Spleen (tissue), 11 donors: Measurements from ENCODE around the gene DIP2C. TPM values are rescaled to one million over a fixed set of nuclear protein-coding genes. Genes with fewer than 3 reads are reported as not detected.

Source experiments
- DNase-seq: peaks from one replicate; pipeline ENCODE4 v3.0.0-alpha.2; 2020
- H3K27ac ChIP-seq, 8 donors: fragments of 200-600 bp; sonication (generic) in 7 of 8; 1 replicate in 4 of 8; 2 replicates in 4 of 8; pipeline versions ENCODE4 v1.5.0 to v1.8.0; 2016 to 2021; ENCODE audit warnings: inconsistent platforms in 4 of 8, mild to moderate bottlenecking in 4 of 8, moderate library complexity in 1 of 8
- H3K27me3 ChIP-seq, 7 donors: fragments of 200-600 bp; sonication (generic) in 6 of 7; replicated peaks in 1 of 7; 1 replicate in 4 of 7; 2 replicates in 3 of 7; pipeline versions ENCODE4 v1.5.0 to v1.8.0; 2016 to 2021; ENCODE audit warnings: inconsistent platforms in 3 of 7, mild to moderate bottlenecking in 1 of 7
- H3K36me3 ChIP-seq, 6 donors: fragments of 200-600 bp; sonication (generic) in 5 of 6; 1 replicate in 4 of 6; 2 replicates in 2 of 6; pipeline versions ENCODE4 v1.5.0 to v1.8.0; 2016 to 2021; ENCODE audit warnings: inconsistent platforms in 2 of 6
- H3K4me1 ChIP-seq, 6 donors: fragments of 200-600 bp; sonication (generic) in 5 of 6; 1 replicate in 3 of 6; 2 replicates in 3 of 6; pipeline versions ENCODE4 v1.5.0 to v1.8.0; 2016 to 2021; ENCODE audit warnings: inconsistent platforms in 3 of 6
- H3K4me3 ChIP-seq, 8 donors: fragments of 200-600 bp; sonication (generic) in 7 of 8; 1 replicate in 4 of 8; 2 replicates in 4 of 8; pipeline versions ENCODE4 v1.5.0 to v1.8.0; 2016 to 2021; ENCODE audit warnings: inconsistent platforms in 4 of 8, mild to moderate bottlenecking in 4 of 8, moderate library complexity in 2 of 8
- H3K9me3 ChIP-seq, 8 donors: fragments of 200-600 bp; sonication (generic) in 7 of 8; 1 replicate in 4 of 8; 2 replicates in 4 of 8; pipeline versions ENCODE4 v1.5.0 to v1.8.0; 2016 to 2021; ENCODE audit warnings: inconsistent platforms in 4 of 8
- CTCF ChIP-seq, 11 experiments: fragments of 200-600 bp in 7 of 11; fragments of 450-650 bp in 4 of 11; sonication (generic) in 4 of 11; IDR thresholded peaks in 8 of 11; conservative IDR thresholded peaks in 3 of 11; 1 replicate in 7 of 11; 2 replicates in 4 of 11; pipeline versions ENCODE4 v1.4.0 to v1.8.0; 2016 to 2021; ENCODE audit warnings: antibody characterized with exemption in 11 of 11, inconsistent platforms in 4 of 11, mild to moderate bottlenecking in 1 of 11
- POLR2A ChIP-seq, 3 donors: fragments of 450-650 bp; IDR thresholded peaks; one replicate each; pipeline ENCODE4 v1.5.1; 2017; ENCODE audit warnings: antibody characterized with exemption in 3 of 3, mild to moderate bottlenecking in 1 of 3
- POLR2AphosphoS5 ChIP-seq, 3 donors: sonication (generic); formaldehyde crosslinking; IDR thresholded peaks; one replicate each; pipeline ENCODE4 v1.5.1; 2017; ENCODE audit warnings: antibody characterized with exemption in 3 of 3
- WGBS, 5 donors: extraction: QIAGEN DNeasy Blood & Tissue Kit in 3 of 5; methylation state at CpG; one replicate each; pipeline versions ENCODE4 v1.1.5 to v1.1.7; 2013 to 2018; 5-methylcytosine and 5-hydroxymethylcytosine counted together
- intact Hi-C: fragments of 100-400 bp; cut with DNase I; formaldehyde crosslinking; loops from one replicate; pipeline ENCODE4 v1.15.0; 2023; ENCODE audit warnings: low total_unique reads
- polyA plus RNA-seq, 3 donors: library from polyadenylated mRNA; stranded (reverse); fragments of 200-250 nt; gene quantifications; one replicate each; pipeline ENCODE4 v1.2.1, GENCODE V29; 2013
- total RNA-seq, 7 donors: library from RNA; depleted of rRNA in 3 of 7; stranded (reverse); fragments of >200 nt in 3 of 7; fragmentation: NEBNext Ultra II Directional in 4 of 7; extraction: Animal tissue kit (Norgen Biotek cat#: 25700) in 4 of 7; gene quantifications; one replicate each; pipeline versions ENCODE4 v1.1.0 to v1.2.1, GENCODE V29; 2016 to 2021
- donor health status: healthy with polysubstance abuse.
- donor health status: DM: no; HTN: no; CAD: no; lungs with moderate emphysema.
- donor health status: DM: no; HTN: no; CAD: no.
- donor health status: Bipolar disorder and iron deficiency.
- donor health status: healthy.
- donor health status: DM: no; HTN: no; CAD: no.
- donor health status: DM: yes; HTN: yes; CAD: no.

Gene DIP2C
- total and polyA plus RNA-seq, 10 donors, result 2.2 to 13.1 (median 9.0) TPM

- DNase-seq, result no peak
Observed at GRCh38 chr10:717458-717857, 28.0 kb upstream of the DIP2C start.

GRCh38 chr10:716821-717220 is 27.4 kb upstream of the DIP2C start:
- no peak for TF ChIP-seq CTCF (IDR thresholded peaks at IDR 0.05 in 8 of 11, conservative IDR thresholded peaks at IDR 0.05 in 3 of 11)
- TF ChIP-seq POLR2A (IDR thresholded peaks at IDR 0.05), result no peak
- TF ChIP-seq POLR2AphosphoS5 (IDR thresholded peaks at IDR 0.05), result no peak
- no peaks in the 10 kb centered on the region for H3K36me3 ChIP-seq
- WGBS, 5 donors, result 51 to 58% (median 57%) methylated on average over 5 of the region's 5 CpGs
- H3K27ac ChIP-seq, result no peak overlapping the region
- intact Hi-C loops, result no loop called here
- no peaks in the 10 kb centered on the region for H3K4me1 ChIP-seq
- no peak for DNase-seq
- no peak overlapping the region for H3K4me3 ChIP-seq
- peaks cover 0 to 24% (median 17%) of the 10 kb centered on the region in 8 donors for H3K9me3 ChIP-seq
- H3K27me3 ChIP-seq, result no peaks in the 10 kb centered on the region

More at GRCh38 chr10:717458-717857, 28.0 kb upstream of the DIP2C start:
- no peak overlapping the region for H3K4me3 ChIP-seq
- no peak overlapping the region for H3K27ac ChIP-seq
- intact Hi-C loops, result no loop called here
- H3K4me1 ChIP-seq, result no peaks in the 10 kb centered on the region
- 93 to 96% (median 94%) methylated on average over 10 to 11 of the region's 11 CpGs for WGBS, 5 donors
- peaks cover 0 to 24% (median 17%) of the 10 kb centered on the region in 8 donors for H3K9me3 ChIP-seq
- TF ChIP-seq POLR2A (IDR thresholded peaks at IDR 0.05) (no peak), CTCF (IDR thresholded peaks at IDR 0.05 in 8 of 11, conservative IDR thresholded peaks at IDR 0.05 in 3 of 11) (no peak), POLR2AphosphoS5 (IDR thresholded peaks at IDR 0.05) (no peak)
- no peaks in the 10 kb centered on the region for H3K36me3 ChIP-seq
- H3K27me3 ChIP-seq, result no peaks in the 10 kb centered on the region

GRCh38 chr10:714214-714613 is 24.7 kb upstream of the DIP2C start:
- intact Hi-C loops, result no loop called here
- no peaks in the 10 kb centered on the region for H3K4me1 ChIP-seq
- no peak overlapping the region for H3K27ac ChIP-seq
- WGBS, 5 donors, result 72 to 88% (median 82%) methylated on average over 3 of the region's 3 CpGs
- TF ChIP-seq POLR2AphosphoS5 (IDR thresholded peaks at IDR 0.05) (no peak), CTCF (IDR thresholded peaks at IDR 0.05 in 8 of 11, conservative IDR thresholded peaks at IDR 0.05 in 3 of 11) (no peak), POLR2A (IDR thresholded peaks at IDR 0.05) (no peak)
- peaks cover 0 to 24% (median 17%) of the 10 kb centered on the region in 8 donors for H3K9me3 ChIP-seq
- no peak for DNase-seq
- no peaks in the 10 kb centered on the region for H3K36me3 ChIP-seq
- no peak overlapping the region for H3K4me3 ChIP-seq
- no peaks in the 10 kb centered on the region for H3K27me3 ChIP-seq

GRCh38 chr10:712575-712974 is 23.1 kb upstream of the DIP2C start:
- Histone ChIP-seq H3K4me3 (no peak overlapping the region), H3K4me1 (no peaks in the 10 kb centered on the region), H3K27ac (no peak overlapping the region), H3K9me3 (peaks cover 0 to 24% (median 17%) of the 10 kb centered on the region in 8 donors), H3K27me3 (no peaks in the 10 kb centered on the region), H3K36me3 (no peaks in the 10 kb centered on the region)
- WGBS, 5 donors, result 84 to 92% (median 85%) methylated on average over 2 of the region's 2 CpGs
- TF ChIP-seq POLR2A (IDR thresholded peaks at IDR 0.05) (no peak), CTCF (IDR thresholded peaks at IDR 0.05 in 8 of 11, conservative IDR thresholded peaks at IDR 0.05 in 3 of 11) (no peak), POLR2AphosphoS5 (IDR thresholded peaks at IDR 0.05) (no peak)
- intact Hi-C loops, result no loop called here
- no peak for DNase-seq
